Gastroesophageal sphincter (tissue), 3 donors: Measurements from ENCODE around the gene SLC26A8.

Source experiments
- CTCF ChIP-seq, 4 experiments: fragments of 200-600 bp in 2 of 4; fragments of 450-650 bp in 2 of 4; sonication (generic) in 1 of 4; IDR thresholded peaks; one replicate each; pipeline ENCODE4 v1.5.1; 2017 to 2019; ENCODE audit warnings: antibody characterized with exemption in 4 of 4, mild to moderate bottlenecking in 2 of 4, moderate library complexity in 2 of 4
- POLR2A ChIP-seq, 2 donors: fragments of 450-650 bp; IDR thresholded peaks; one replicate each; pipeline ENCODE4 v1.6.1; 2017; ENCODE audit warnings: antibody characterized with exemption in 2 of 2, mild to moderate bottlenecking in 2 of 2, moderate library complexity in 1 of 2

GRCh38 chr6:35955970-35956369 lies 68.5 kb downstream of the SLC26A8 start:
- TF ChIP-seq CTCF (IDR thresholded peaks at IDR 0.05) (no peak), POLR2A (IDR thresholded peaks at IDR 0.05) (no peak)
